Neutrophil (primary cell): ENCODE measurements around the gene FSTL4.

ENCODE experiments used
- H3K27ac ChIP-seq: fragments of 200-600 bp; sonication (generic); 2 replicates; pipeline ENCODE4 v1.5.1; 2016; ENCODE audit warnings: mild to moderate bottlenecking, moderate library complexity
- H3K27me3 ChIP-seq: fragments of 200-600 bp; sonication (generic); 2 replicates; pipeline ENCODE4 v1.6.0; 2016; ENCODE audit warnings: mild to moderate bottlenecking
- H3K36me3 ChIP-seq: fragments of 200-600 bp; sonication (generic); 2 replicates; pipeline ENCODE4 v1.5.1; 2017
- H3K4me1 ChIP-seq, 2 experiments: fragments of 200-600 bp in 1 of 2; sonication (generic) in 1 of 2; 1 replicate in 1 of 2; 2 replicates in 1 of 2; pipeline versions ENCODE4 v1.5.1 to v1.6.1; 2013 to 2016; ENCODE audit warnings: low read depth in 1 of 2, low read length in 1 of 2, mild to moderate bottlenecking in 1 of 2, moderate library complexity in 1 of 2; ENCODE audit not compliant: control insufficient read depth in 1 of 2, insufficient read depth in 1 of 2
- H3K4me3 ChIP-seq, 2 experiments: fragments of 200-600 bp in 1 of 2; sonication (generic) in 1 of 2; 1 replicate in 1 of 2; 2 replicates in 1 of 2; pipeline ENCODE4 v1.5.1; 2013 to 2016; ENCODE audit warnings: low read depth in 1 of 2, low read length in 1 of 2, mild to moderate bottlenecking in 1 of 2, moderate library complexity in 1 of 2
- H3K9me3 ChIP-seq: fragments of 200-600 bp; sonication (generic); 2 replicates; pipeline ENCODE4 v1.5.1; 2016
- CTCF ChIP-seq: fragments of 200-600 bp; sonication (generic); IDR thresholded peaks from 2 replicates; pipeline ENCODE4 v1.5.1; 2016; ENCODE audit warnings: antibody characterized with exemption

Gene FSTL4

GRCh38 chr5:133523961-133524586 lies 88.3 kb downstream of the FSTL4 start:
- H3K27me3 ChIP-seq, result peaks cover 6% of the 10 kb centered on the region
- no peak overlapping the region for H3K4me3 ChIP-seq
- peaks cover 10 to 16% of the 10 kb centered on the region in 2 experiments for H3K4me1 ChIP-seq
- H3K36me3 ChIP-seq, result no peaks in the 10 kb centered on the region
- H3K27ac ChIP-seq, result no peak overlapping the region
- no peak for TF ChIP-seq CTCF
- no peaks in the 10 kb centered on the region for H3K9me3 ChIP-seq

GRCh38 chr5:133523013-133523658 lies 89.2 kb downstream of the FSTL4 start:
- peaks cover 12% of the 10 kb centered on the region for H3K27me3 ChIP-seq
- no peak overlapping the region for H3K4me3 ChIP-seq
- H3K9me3 ChIP-seq, result no peaks in the 10 kb centered on the region
- TF ChIP-seq CTCF, result no peak
- no peaks in the 10 kb centered on the region for H3K36me3 ChIP-seq
- H3K27ac ChIP-seq, result no peak overlapping the region
- peaks cover 10 to 16% of the 10 kb centered on the region in 2 experiments for H3K4me1 ChIP-seq

GRCh38 chr5:133521801-133522200 lies 90.5 kb downstream of the FSTL4 start:
- H3K4me1 ChIP-seq, result peaks cover 10 to 16% of the 10 kb centered on the region in 2 experiments
- H3K9me3 ChIP-seq, result no peaks in the 10 kb centered on the region
- H3K36me3 ChIP-seq, result no peaks in the 10 kb centered on the region
- H3K27ac ChIP-seq, result no peak overlapping the region
- peaks cover 12% of the 10 kb centered on the region for H3K27me3 ChIP-seq
- no peak overlapping the region for H3K4me3 ChIP-seq
- TF ChIP-seq CTCF, result no peak

GRCh38 chr5:133520991-133521706 lies 91.2 kb downstream of the FSTL4 start:
- Histone ChIP-seq H3K4me1 (peaks cover 10 to 16% of the 10 kb centered on the region in 2 experiments), H3K27ac (peak overlapping the region; percentile 40), H3K36me3 (no peaks in the 10 kb centered on the region), H3K9me3 (no peaks in the 10 kb centered on the region), H3K4me3 (no peak overlapping the region), H3K27me3 (peaks cover 12% of the 10 kb centered on the region)
- TF ChIP-seq CTCF, result no peak

- H3K27me3 ChIP-seq, result peaks cover 17% of the 10 kb centered on the region
- no peak for TF ChIP-seq CTCF
- no peak overlapping the region for H3K4me3 ChIP-seq
- no peaks in the 10 kb centered on the region for H3K9me3 ChIP-seq
- peaks cover 10 to 16% of the 10 kb centered on the region in 2 experiments for H3K4me1 ChIP-seq
- no peaks in the 10 kb centered on the region for H3K36me3 ChIP-seq
- H3K27ac ChIP-seq, result peak overlapping the region; percentile 40
Measured at GRCh38 chr5:133520062-133520461, 92.3 kb downstream of the FSTL4 start.
